Measurements from ENCODE around the gene UGT3A1.
A peak's percentile ranks its signal among the peaks of the same experiment; 100 is the strongest.

The UGT3A1 gene

GRCh38 chr5:35963381-35963843 lies 27.8 kb downstream of the UGT3A1 start:
- no peak for DNase-seq (ENCODE audit: low read depth)
- TF ChIP-seq CTCF (IDR thresholded peaks at IDR 0.05; ENCODE audit: control insufficient read depth, extremely low read depth, insufficient read depth): peak; percentile 50
- H3K4me3 ChIP-seq (ENCODE audit: low read depth, low read length): no peak overlapping the region; the same call in 1 of the 2 replicates

GRCh38 chr5:35960328-35960727 lies 30.9 kb downstream of the UGT3A1 start:
- no peak for TF ChIP-seq CTCF (IDR thresholded peaks at IDR 0.05; ENCODE audit: control insufficient read depth, extremely low read depth, insufficient read depth)
- no peak for DNase-seq (ENCODE audit: low read depth)
- no peak overlapping the region for H3K4me3 ChIP-seq (ENCODE audit: low read depth, low read length)

- no peak overlapping the region for H3K4me3 ChIP-seq (ENCODE audit: low read depth, low read length)
- TF ChIP-seq CTCF (IDR thresholded peaks at IDR 0.05; ENCODE audit: control insufficient read depth, extremely low read depth, insufficient read depth): no peak
- no peak for DNase-seq (ENCODE audit: low read depth)
Observed at GRCh38 chr5:35956429-35956828, 34.8 kb downstream of the UGT3A1 start.

GRCh38 chr5:35954175-35954574 lies 37.0 kb downstream of the UGT3A1 start:
- no peak for TF ChIP-seq CTCF (IDR thresholded peaks at IDR 0.05; ENCODE audit: control insufficient read depth, extremely low read depth, insufficient read depth)
- no peak overlapping the region for H3K4me3 ChIP-seq (ENCODE audit: low read depth, low read length)
- DNase-seq (ENCODE audit: low read depth): no peak

GRCh38 chr5:35947085-35947484 lies 44.1 kb downstream of the UGT3A1 start:
- DNase-seq (ENCODE audit: low read depth): no peak
- no peak for TF ChIP-seq CTCF (IDR thresholded peaks at IDR 0.05; ENCODE audit: control insufficient read depth, extremely low read depth, insufficient read depth)
- no peak overlapping the region for H3K4me3 ChIP-seq (ENCODE audit: low read depth, low read length)

- H3K4me3 ChIP-seq (ENCODE audit: low read depth, low read length): no peak overlapping the region
- no peak for DNase-seq (ENCODE audit: low read depth)
- TF ChIP-seq CTCF (IDR thresholded peaks at IDR 0.05; ENCODE audit: control insufficient read depth, extremely low read depth, insufficient read depth): no peak
Observed at GRCh38 chr5:35939639-35940038, 51.6 kb downstream of the UGT3A1 start.

- H3K4me3 ChIP-seq (ENCODE audit: low read depth, low read length): no peak within 1 kb of the TSS
- DNase-seq (ENCODE audit: low read depth): peak; percentile 96
- TF ChIP-seq CTCF (IDR thresholded peaks at IDR 0.05; ENCODE audit: control insufficient read depth, extremely low read depth, insufficient read depth): no peak
Observed at GRCh38 chr5:35938568-35939227, 52.5 kb downstream of the UGT3A1 start, which contains the start of gene CAPSL. Gene CAPSL, minus strand, starts transcription at chr5:35938622. Its CDS starts 17,502 bp downstream, at chr5:35921120.

All from LNCaP clone FGC (cell line).